H1 (cell line): Measurements from ENCODE around the gene HSPA4L.

Source experiments
- ATF2 ChIP-seq: IDR thresholded peaks from 2 replicates; pipeline ENCODE4 v1.6.1; 2012; ENCODE audit warnings: low read length, inconsistent platforms
- CEBPB ChIP-seq: IDR thresholded peaks from 2 replicates; pipeline ENCODE4 v1.6.1; 2012; ENCODE audit warnings: low read depth, low read length
- CTCF ChIP-seq, 3 experiments: IDR thresholded peaks; 1 replicate in 2 of 3; 2 replicates in 1 of 3; pipeline versions ENCODE4 v1.5.1 to v1.6.1; 2011; ENCODE audit warnings: low read length in 3 of 3, mild to moderate bottlenecking in 3 of 3, inconsistent platforms in 2 of 3, low read depth in 1 of 3, moderate library complexity in 1 of 3; ENCODE audit not compliant: insufficient read depth in 1 of 3; ENCODE audit errors: control extremely low read depth in 1 of 3
- EZH2 ChIP-seq: fragments of 200-600 bp; sonication (generic); IDR thresholded peaks from 2 replicates; pipeline ENCODE4 v1.7.1; 2012; ENCODE audit warnings: low read depth, mild to moderate bottlenecking, moderate library complexity, low read length, inconsistent platforms; ENCODE audit not compliant: severe bottlenecking
- JUN ChIP-seq: IDR thresholded peaks from 2 replicates; pipeline ENCODE4 v1.6.1; 2011; ENCODE audit warnings: low read depth, mild to moderate bottlenecking, improper control_type of control experiment, low read length
- JUND ChIP-seq: IDR thresholded peaks from 2 replicates; pipeline ENCODE4 v1.6.1; 2011; ENCODE audit warnings: mild to moderate bottlenecking, improper control_type of control experiment, low read length
- MAFK ChIP-seq: IDR thresholded peaks from 2 replicates; pipeline ENCODE4 v1.6.1; 2012; ENCODE audit warnings: low read depth, mild to moderate bottlenecking, improper control_type of control experiment, low read length
- POLR2A ChIP-seq, 2 experiments: IDR thresholded peaks; 1 replicate in 1 of 2; 2 replicates in 1 of 2; pipeline ENCODE4 v1.6.1; 2011; ENCODE audit warnings: low read depth in 2 of 2, low read length in 2 of 2, mild to moderate bottlenecking in 2 of 2; ENCODE audit errors: control extremely low read depth in 1 of 2
- POLR2AphosphoS5 ChIP-seq: IDR thresholded peaks from 2 replicates; pipeline ENCODE4 v1.6.1; 2011; ENCODE audit warnings: low read depth, low read length
- SP4 ChIP-seq: IDR thresholded peaks from 2 replicates; pipeline ENCODE4 v1.6.1; 2012; ENCODE audit warnings: low read length, inconsistent platforms

- TF ChIP-seq ATF2 = no peak
- TF ChIP-seq CTCF (IDR thresholded peaks at IDR 0.05; ENCODE audit: control extremely low read depth in 1 of 3, insufficient read depth in 1 of 3, low read depth in 1 of 3, low read length in 3 of 3) = no peak
- TF ChIP-seq SP4 = no peak
- TF ChIP-seq JUN = no peak
- TF ChIP-seq MAFK = no peak
- no peak for TF ChIP-seq CEBPB
- TF ChIP-seq EZH2 = no peak
- no peak for TF ChIP-seq POLR2AphosphoS5
- TF ChIP-seq POLR2A (IDR thresholded peaks at IDR 0.05; ENCODE audit: control extremely low read depth in 1 of 2, low read depth in 2 of 2, low read length in 2 of 2) = no peak
- TF ChIP-seq JUND = no peak
Measured at GRCh38 chr4:127822430-127822829, 40.3 kb downstream of the HSPA4L start.
